Vagina (tissue), 2 donors: Measurements from ENCODE around the gene XAB2. TPM values are rescaled to one million over a fixed set of nuclear protein-coding genes. Genes with fewer than 3 reads are reported as not detected.
A peak's percentile ranks its signal among the peaks of the same experiment; 100 is the strongest.

Experiments used
- DNase-seq, 2 donors: peaks; one replicate each; pipeline ENCODE4 v3.0.0-alpha.2; 2017; ENCODE audit errors: extremely low spot score in 2 of 2
- H3K27ac ChIP-seq: fragments of 200-600 bp; sonication (generic); one replicate; pipeline ENCODE4 v1.5.1; 2019
- H3K27me3 ChIP-seq: fragments of 200-600 bp; sonication (generic); one replicate; pipeline ENCODE4 v1.5.1; 2019
- H3K36me3 ChIP-seq, 2 donors: fragments of 200-600 bp; sonication (generic); one replicate each; pipeline ENCODE4 v1.5.1; 2017 to 2019
- H3K4me1 ChIP-seq: fragments of 200-600 bp; sonication (generic); one replicate; pipeline ENCODE4 v1.5.1; 2019
- H3K4me3 ChIP-seq, 2 donors: fragments of 200-600 bp; sonication (generic); 1 replicate in 1 of 2; 2 replicates in 1 of 2; pipeline ENCODE4 v1.5.1; 2016 to 2019
- H3K9me3 ChIP-seq: fragments of 200-600 bp; sonication (generic); one replicate; pipeline ENCODE4 v1.5.1; 2019
- CTCF ChIP-seq, 3 experiments: fragments of 450-650 bp in 2 of 3; fragments of 200-600 bp in 1 of 3; sonication (generic) in 1 of 3; IDR thresholded peaks; one replicate each; pipeline ENCODE4 v1.5.1; 2017 to 2019; ENCODE audit warnings: antibody characterized with exemption in 3 of 3, mild to moderate bottlenecking in 2 of 3, moderate library complexity in 2 of 3
- POLR2A ChIP-seq, 2 donors: fragments of 450-650 bp; IDR thresholded peaks; one replicate each; pipeline ENCODE4 v1.6.1; 2017; ENCODE audit warnings: antibody characterized with exemption in 2 of 2, mild to moderate bottlenecking in 2 of 2, moderate library complexity in 2 of 2
- POLR2AphosphoS5 ChIP-seq, 2 donors: sonication (generic); formaldehyde crosslinking; IDR thresholded peaks; one replicate each; pipeline ENCODE4 v1.9.0; 2017; ENCODE audit warnings: antibody characterized with exemption in 2 of 2, mild to moderate bottlenecking in 2 of 2, low read depth in 1 of 2; ENCODE audit not compliant: insufficient read depth in 1 of 2
- intact Hi-C: fragments of 100-400 bp; cut with DNase I; formaldehyde crosslinking; loops from one replicate; pipeline ENCODE4 v1.15.1; 2023
- total RNA-seq: library from RNA; depleted of rRNA; stranded (reverse); fragments of >200 nt; gene quantifications from one replicate; pipeline ENCODE4 v1.2.3, GENCODE V29; 2016

Gene XAB2
- 44.0 TPM for total RNA-seq

- Histone ChIP-seq H3K4me3 (peak within 1 kb of the TSS; percentile 78 to 90), H3K27ac (peak within 1 kb of the TSS; percentile 80), H3K4me1 (peaks cover 40% of the 10 kb centered on the region), H3K36me3 (peaks cover 0 to 27% of the 10 kb centered on the region in 2 donors), H3K27me3 (no peaks in the 10 kb centered on the region), H3K9me3 (no peaks in the 10 kb centered on the region)
- intact Hi-C loops, result no loop called here
- TF ChIP-seq POLR2A (IDR thresholded peaks at IDR 0.05) (peak in 1 of 2 donors; percentile 16), CTCF (IDR thresholded peaks at IDR 0.05) (no peak), POLR2AphosphoS5 (IDR thresholded peaks at IDR 0.05; ENCODE audit: insufficient read depth in 1 of 2, low read depth in 1 of 2) (peak; percentile 91 to 100)
- peak; percentile 99 for DNase-seq
Measured at GRCh38 chr19:7629347-7630054, at the start of gene XAB2, which contains the start of gene PET100. Gene XAB2 (minus strand): TSS chr19:7629545. CDS start chr19:7629527, 18 bp downstream. Gene PET100 (plus strand): TSS chr19:7629793. CDS start chr19:7629834, 41 bp downstream.

- no peak overlapping the region for H3K27ac ChIP-seq
- DNase-seq, result no peak
- intact Hi-C loops, result no loop called here
- peaks cover 0 to 7% of the 10 kb centered on the region in 2 donors for H3K36me3 ChIP-seq
- TF ChIP-seq POLR2AphosphoS5 (IDR thresholded peaks at IDR 0.05; ENCODE audit: insufficient read depth in 1 of 2, low read depth in 1 of 2) (no peak), CTCF (IDR thresholded peaks at IDR 0.05) (no peak), POLR2A (IDR thresholded peaks at IDR 0.05) (no peak)
- no peaks in the 10 kb centered on the region for H3K27me3 ChIP-seq
- H3K4me1 ChIP-seq, result peaks cover 19% of the 10 kb centered on the region
- H3K4me3 ChIP-seq, result no peak overlapping the region
- H3K9me3 ChIP-seq, result no peaks in the 10 kb centered on the region
Measured at GRCh38 chr19:7677669-7678311, 48.4 kb upstream of the XAB2 start.

- no peak for DNase-seq
- Histone ChIP-seq H3K4me3 (no peak within 1 kb of the TSS), H3K4me1 (peaks cover 13% of the 10 kb centered on the region), H3K36me3 (no peaks in the 10 kb centered on the region), H3K9me3 (no peaks in the 10 kb centered on the region), H3K27me3 (no peaks in the 10 kb centered on the region), H3K27ac (no peak within 1 kb of the TSS)
- no peak for TF ChIP-seq POLR2A (IDR thresholded peaks at IDR 0.05)
- TF ChIP-seq CTCF (IDR thresholded peaks at IDR 0.05), result no peak
- no peak for TF ChIP-seq POLR2AphosphoS5 (IDR thresholded peaks at IDR 0.05; ENCODE audit: insufficient read depth in 1 of 2, low read depth in 1 of 2)
- intact Hi-C loops, result no loop called here
Measured at GRCh38 chr19:7676854-7677253, 47.5 kb upstream of the XAB2 start, which contains the start of gene MCEMP1. Gene MCEMP1 (plus strand): TSS chr19:7677090. CDS start chr19:7677121, 31 bp downstream.

GRCh38 chr19:7676376-7676775, 47.0 kb upstream of the XAB2 start:
- TF ChIP-seq POLR2A (IDR thresholded peaks at IDR 0.05) (no peak), CTCF (IDR thresholded peaks at IDR 0.05) (no peak), POLR2AphosphoS5 (IDR thresholded peaks at IDR 0.05; ENCODE audit: insufficient read depth in 1 of 2, low read depth in 1 of 2) (no peak)
- Histone ChIP-seq H3K4me1 (peaks cover 8% of the 10 kb centered on the region), H3K4me3 (no peak overlapping the region), H3K27me3 (no peaks in the 10 kb centered on the region), H3K9me3 (no peaks in the 10 kb centered on the region), H3K36me3 (no peaks in the 10 kb centered on the region), H3K27ac (no peak overlapping the region)
- intact Hi-C loops, result no loop called here
- DNase-seq, result no peak
